AG10803 (cell line): Measurements from ENCODE around the gene CDK15.

Experiments used
- DNase-seq: peaks from one replicate; pipeline ENCODE4 v3.0.0; 2010; ENCODE audit warnings: low read depth
- H3K4me3 ChIP-seq: 2 replicates; pipeline ENCODE4 v1.5.1; 2011; ENCODE audit warnings: mild to moderate bottlenecking, low read length, control low read depth
- CTCF ChIP-seq: conservative IDR thresholded peaks from 2 replicates; pipeline ENCODE4 v1.5.1; 2011; ENCODE audit warnings: mild to moderate bottlenecking, low read length, control low read depth, inconsistent platforms

CDK15 gene

DNA sequence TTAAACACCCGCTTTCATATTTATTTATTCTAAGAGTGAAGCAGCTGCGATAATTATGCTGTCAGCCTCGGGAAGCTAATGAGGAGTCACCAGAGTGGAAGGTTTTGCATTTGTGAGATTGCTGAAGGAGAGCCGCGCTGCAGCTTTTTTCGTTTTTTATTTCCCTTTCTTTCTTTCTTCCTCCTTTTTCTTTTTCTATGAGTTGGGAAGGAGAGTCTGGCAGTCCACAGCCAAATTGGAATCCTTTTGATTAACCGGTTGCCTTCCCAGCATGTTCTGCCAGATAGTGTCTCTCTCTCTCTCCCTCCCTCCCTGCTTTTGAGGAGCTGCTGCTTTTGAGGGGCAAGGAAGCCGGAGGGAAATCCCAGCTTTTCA, 82.1 kb downstream of the CDK15 start:
- peak overlapping the region; percentile 44 for H3K4me3 ChIP-seq
- no peak for DNase-seq
- no peak for TF ChIP-seq CTCF

DNA sequence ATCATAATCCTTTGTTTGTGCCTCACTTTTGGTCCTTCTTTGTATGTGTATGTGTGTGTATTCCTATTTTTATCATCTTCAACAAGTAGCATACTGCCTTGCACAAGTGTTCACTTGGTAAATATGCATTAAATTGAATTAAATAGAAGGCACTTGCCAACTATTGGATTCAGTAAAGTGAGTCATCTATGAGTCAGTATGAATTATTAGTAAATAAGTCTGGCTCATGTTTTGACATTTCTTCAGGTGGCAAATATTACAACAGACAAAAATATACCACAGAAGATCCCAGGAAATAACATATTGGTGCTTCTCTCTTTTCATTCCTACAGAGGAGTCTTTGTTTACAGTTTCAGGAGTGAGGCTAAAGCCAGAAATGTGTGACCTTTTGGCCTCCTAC, 84.1 kb downstream of the CDK15 start:
- no peak overlapping the region for H3K4me3 ChIP-seq
- no peak for TF ChIP-seq CTCF
- peak; percentile 32 for DNase-seq

- no peak overlapping the region for H3K4me3 ChIP-seq
- TF ChIP-seq CTCF = no peak
- no peak for DNase-seq
These were observed 85.3 kb downstream of the CDK15 start for GRCh38 chr2:201891676-201892075.

DNA sequence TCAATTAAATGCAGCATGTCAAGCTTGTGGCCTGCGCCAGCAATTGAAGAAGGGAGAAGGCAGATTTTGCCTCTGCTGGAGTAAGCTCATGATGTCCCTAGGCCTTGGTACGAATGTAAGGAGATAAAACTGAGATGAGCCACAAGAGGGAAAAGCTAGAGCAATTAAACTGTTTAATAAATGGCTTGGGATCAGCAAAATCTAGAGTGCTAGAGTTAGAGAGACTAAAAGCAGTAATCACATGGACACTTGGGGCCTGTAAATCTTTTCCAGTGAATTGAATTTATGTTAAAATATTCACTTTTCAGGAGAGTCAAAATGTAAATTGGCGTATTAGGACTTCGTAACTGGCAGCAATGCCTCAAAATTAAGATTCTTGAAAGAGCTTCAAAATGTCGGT, 86.2 kb downstream of the CDK15 start:
- H3K4me3 ChIP-seq = no peak overlapping the region
- DNase-seq = no peak
- TF ChIP-seq CTCF = no peak

DNA sequence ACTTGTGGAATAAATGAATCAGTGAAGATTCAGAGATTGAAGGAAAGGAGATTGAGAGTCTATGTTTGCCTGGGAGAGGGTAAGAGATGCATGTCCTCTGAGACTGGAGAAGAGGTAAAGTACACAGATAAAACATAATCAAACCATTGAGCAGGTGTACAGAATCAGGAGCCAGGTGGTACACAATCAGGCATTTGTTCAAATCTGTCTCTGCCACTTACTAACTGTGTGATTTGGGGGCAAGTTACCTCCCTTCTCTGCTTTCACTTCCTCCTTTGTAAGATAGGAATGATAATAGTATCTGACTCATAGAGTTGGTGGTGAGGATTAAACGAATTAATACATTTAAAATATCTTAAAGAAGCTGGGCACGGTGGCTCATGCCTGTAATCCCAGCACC, 94.0 kb downstream of the CDK15 start:
- TF ChIP-seq CTCF = no peak
- no peak for DNase-seq
- no peak overlapping the region for H3K4me3 ChIP-seq

- no peak overlapping the region for H3K4me3 ChIP-seq
- TF ChIP-seq CTCF = no peak
- no peak for DNase-seq
These were observed 95.4 kb downstream of the CDK15 start for GRCh38 chr2:201901786-201902185.

DNA sequence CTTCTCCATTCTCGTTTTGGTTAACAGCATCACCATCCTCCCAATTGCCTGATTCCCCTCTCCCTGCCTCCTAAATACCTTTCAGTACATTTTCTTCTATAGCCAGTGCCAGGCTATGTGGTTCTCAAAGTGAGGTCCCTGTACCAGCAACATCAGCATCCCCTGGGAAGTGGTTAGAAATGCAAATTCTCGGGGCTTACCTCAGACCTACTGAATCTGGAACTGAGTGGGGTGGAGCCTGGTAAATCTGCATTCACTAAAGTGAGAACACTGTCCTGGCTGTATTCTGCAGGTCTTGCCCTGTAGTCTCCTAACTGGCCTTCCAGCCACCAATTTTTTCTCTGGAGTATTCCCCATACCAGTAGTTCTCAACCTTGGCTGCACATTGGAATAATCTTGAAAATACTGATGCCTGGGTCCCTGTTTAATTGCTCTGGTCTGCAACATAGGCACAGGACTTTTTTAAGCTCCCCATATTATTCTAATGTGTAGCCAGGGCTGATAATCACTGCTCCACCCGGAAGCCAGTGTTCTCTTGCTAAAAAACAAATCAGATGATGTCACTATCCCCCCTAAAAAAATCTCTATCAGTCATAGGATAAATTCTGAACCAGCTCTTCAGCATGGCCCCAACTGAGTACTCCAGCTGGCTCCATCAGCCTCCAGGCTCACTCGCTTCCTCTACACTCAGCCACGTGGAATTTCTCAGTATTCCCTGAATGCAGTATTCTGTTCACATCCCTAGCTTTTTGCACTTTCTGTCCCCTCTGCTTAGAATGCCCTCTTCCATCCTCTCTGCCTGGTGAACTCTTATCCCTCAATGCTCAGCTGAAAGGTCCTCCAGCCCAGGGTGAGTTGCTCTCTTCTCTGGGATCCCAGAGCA, 98.4 kb downstream of the CDK15 start:
- no peak for TF ChIP-seq CTCF

More for the DNA sequence above, 98.4 kb downstream of the CDK15 start:
- DNase-seq = peak; percentile 23
- H3K4me3 ChIP-seq = no peak overlapping the region
